GM12891 (cell line): ENCODE measurements around the gene GTPBP6.

ENCODE experiments used
- POLR2A ChIP-seq: IDR thresholded peaks from 2 replicates; pipeline ENCODE4 v1.6.1; 2011; ENCODE audit warnings: low read depth, low read length, control low read depth
- POLR2AphosphoS5 ChIP-seq: IDR thresholded peaks from 2 replicates; pipeline ENCODE4 v1.6.1; 2011; ENCODE audit warnings: low read depth, low read length, control low read depth

DNA sequence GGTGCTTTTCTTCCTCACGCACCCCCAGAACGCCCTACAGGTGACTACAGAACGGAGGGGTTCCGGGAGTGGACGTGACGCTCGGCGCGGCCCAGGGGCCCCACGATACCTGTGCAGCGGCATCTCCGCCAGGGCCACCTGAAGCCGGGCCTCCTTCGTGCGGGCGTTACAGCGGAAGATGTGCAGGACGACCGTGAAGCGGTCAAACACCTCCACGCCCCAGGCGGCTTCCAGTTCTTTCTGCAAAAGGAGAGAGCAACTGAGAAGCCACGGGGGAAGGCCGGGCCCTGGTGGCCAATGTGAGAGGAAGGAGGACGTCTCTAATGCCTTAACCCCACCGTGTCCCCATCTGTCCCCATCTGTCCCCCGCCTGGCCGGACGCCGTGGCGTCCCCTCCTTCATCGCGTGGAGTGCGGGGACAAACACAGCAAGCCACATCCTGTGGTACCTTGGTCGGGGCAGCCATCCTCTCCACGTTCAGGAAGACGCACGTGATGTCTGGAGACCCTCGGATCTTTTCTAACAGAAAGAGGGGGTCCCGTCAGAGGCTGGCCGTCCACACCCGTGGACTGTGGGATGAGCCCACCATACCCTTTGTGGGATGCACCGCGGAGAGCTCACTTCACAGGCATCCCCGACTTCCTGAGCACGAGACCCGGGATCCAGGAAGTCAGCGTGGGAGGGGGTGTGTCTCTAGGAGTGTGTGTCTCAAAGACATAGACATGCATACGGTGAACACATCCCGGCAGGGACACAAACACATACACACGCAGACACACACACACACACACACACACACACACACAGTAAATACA lies 3.6 kb downstream of the GTPBP6 start:
- TF ChIP-seq POLR2A, result no peak
- TF ChIP-seq POLR2AphosphoS5, result no peak
